Measurements from ENCODE around the gene RASSF1. TPM values are rescaled to one million over a fixed set of nuclear protein-coding genes. Genes with fewer than 3 reads are reported as not detected.

The RASSF1 gene
- total and polyA plus RNA-seq, 2 of the 13 experiments (the other 11 are each of a cell fraction or from before 2014, with no cell fraction given), result 10.2 to 27.5 TPM

GRCh38 chr3:50322115-50322385 is 18.6 kb downstream of the RASSF1 start:
- Histone ChIP-seq H3K9ac (ENCODE audit: insufficient read depth, low read depth, low read length) (peak overlapping the region; percentile 99), H4K20me1 (ENCODE audit: insufficient read depth, low read length) (no peaks in the 10 kb centered on the region), H2AFZ (ENCODE audit: low read length) (no peak overlapping the region), H3K4me3 (replicated peaks in 1 of 3; ENCODE audit: insufficient read depth in 1 of 3, low read depth in 2 of 3, low read length in 3 of 3) (peak overlapping the region; percentile 28 to 91 (median 85); a peak in 5 of 6 replicates), H3K9me3 (ENCODE audit: low read length) (no peaks in the 10 kb centered on the region), H3K79me2 (ENCODE audit: insufficient read depth, low read length) (peaks cover 30% of the 10 kb centered on the region), H3K36me3 (replicated peaks in 1 of 2; ENCODE audit: control insufficient read depth in 1 of 2, insufficient read depth in 2 of 2, low read length in 2 of 2) (peaks cover 12 to 36% of the 10 kb centered on the region in 2 experiments), H3K4me2 (ENCODE audit: low read depth, low read length) (peak overlapping the region; percentile 94), H3K27ac (ENCODE audit: extremely low read length, insufficient read depth, low read length) (peak overlapping the region; percentile 100), H3K27me3 (ENCODE audit: control insufficient read depth in 1 of 2, insufficient read depth in 2 of 2, low read length in 2 of 2) (no peaks in the 10 kb centered on the region; a peak in 1 of 5 replicates), H3K4me1 (ENCODE audit: insufficient read depth, low read length) (peaks cover 79% of the 10 kb centered on the region)
- intact Hi-C loops (cut with micrococcal nuclease; ENCODE audit: unreplicated experiment) (no loop called here), in situ Hi-C loops (cut with HindIII; ENCODE audit: extremely low pct_ligation_motif_present, low pct_unique_long_range_greater_than_20kb) (loop anchor here (5.0 kb wide), 1 partner anchor 60 kb away; no protein-coding TSS in a partner anchor)
- ChIA-PET POLR2A (interaction anchor here (0.8 to 13.0 kb wide), 10 partner anchors 14 to 126 kb away, joined by 3 to 222 read pairs (median 8); partner anchors contain the start of genes GNAI2, HYAL1, HYAL3 and IFRD2), CTCF (ENCODE audit: low intra/inter-chr PET ratio, low total read pairs) (interaction anchor here (0.9 to 2.3 kb wide), 3 partner anchors 19 to 95 kb away, joined by 3 to 15 read pairs (median 3); partner anchors contain the start of genes HYAL1, HYAL3 and NAA80)
- no peak for DNase-seq (ENCODE audit: low spot score)
- no peak for ATAC-seq
- no TSS peak for BruUV-seq (replicated peaks)
- FAIRE-seq, result no peak
- 60% methylated on average over 1 of the region's 14 CpGs for WGBS (ENCODE audit: low lambda C conversion rate)
- TF ChIP-seq RCOR2 (CRISPR knock-in tag; IDR thresholded peaks at IDR 0.05) (no peak), MEIS2 (CRISPR knock-in tag; IDR thresholded peaks at IDR 0.05) (0 out of 2 replicates have a peak, but pooled peaks have one; percentile 17), ATM (IDR thresholded peaks at IDR 0.05; ENCODE audit: borderline replicate concordance) (no peak), ZKSCAN8 (CRISPR knock-in tag; IDR thresholded peaks at IDR 0.05; ENCODE audit: borderline replicate concordance) (peak; percentile 44; the same call in 1 of the 2 replicates), ZNF263 (CRISPR knock-in tag; IDR thresholded peaks at IDR 0.05) (no peak), NFIC (IDR thresholded peaks at IDR 0.05; ENCODE audit: low read length) (no peak), ZNF232 (CRISPR knock-in tag; IDR thresholded peaks at IDR 0.05; ENCODE audit: borderline replicate concordance) (no peak), SNAPC4 (CRISPR knock-in tag; IDR thresholded peaks at IDR 0.05) (0 out of 2 replicates have a peak, but pooled peaks have one; percentile 34), STAT5B (CRISPR knock-in tag; IDR thresholded peaks at IDR 0.05) (no peak), HNRNPL (IDR thresholded peaks at IDR 0.05; ENCODE audit: low read depth, low read length) (0 out of 2 replicates have a peak, but pooled peaks have one; percentile 36), HNRNPUL1 (IDR thresholded peaks at IDR 0.05; ENCODE audit: low read depth, low read length) (no peak), MXD1 (CRISPR knock-in tag; IDR thresholded peaks at IDR 0.05) (no peak), TRAFD1 (CRISPR knock-in tag; IDR thresholded peaks at IDR 0.05; ENCODE audit: borderline replicate concordance) (0 out of 2 replicates have a peak, but pooled peaks have one; percentile 15), EEA1 (CRISPR knock-in tag; IDR thresholded peaks at IDR 0.05; ENCODE audit: borderline replicate concordance) (0 out of 2 replicates have a peak, but pooled peaks have one; percentile 50), TARDBP (CRISPR knock-in tag; IDR thresholded peaks at IDR 0.05) (peak; percentile 49; the same call in 1 of the 2 replicates), ZNF776 (CRISPR knock-in tag; IDR thresholded peaks at IDR 0.05) (0 out of 2 replicates have a peak, but pooled peaks have one; percentile 59)
- TF ChIP-seq, protein P1, sequence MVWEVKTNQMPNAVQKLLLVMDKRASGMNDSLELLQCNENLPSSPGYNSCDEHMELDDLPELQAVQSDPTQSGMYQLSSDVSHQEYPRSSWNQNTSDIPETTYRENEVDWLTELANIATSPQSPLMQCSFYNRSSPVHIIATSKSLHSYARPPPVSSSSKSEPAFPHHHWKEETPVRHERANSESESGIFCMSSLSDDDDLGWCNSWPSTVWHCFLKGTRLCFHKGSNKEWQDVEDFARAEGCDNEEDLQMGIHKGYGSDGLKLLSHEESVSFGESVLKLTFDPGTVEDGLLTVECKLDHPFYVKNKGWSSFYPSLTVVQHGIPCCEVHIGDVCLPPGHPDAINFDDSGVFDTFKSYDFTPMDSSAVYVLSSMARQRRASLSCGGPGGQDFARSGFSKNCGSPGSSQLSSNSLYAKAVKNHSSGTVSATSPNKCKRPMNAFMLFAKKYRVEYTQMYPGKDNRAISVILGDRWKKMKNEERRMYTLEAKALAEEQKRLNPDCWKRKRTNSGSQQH (CRISPR knock-in tag; IDR thresholded peaks at IDR 0.05; ENCODE audit: low read depth), result 0 out of 2 replicates have a peak, but pooled peaks have one; percentile 0
